Testis (tissue), 2 donors: ENCODE measurements around the gene DISC1.

Source experiments
- POLR2A ChIP-seq: fragments of 450-650 bp; IDR thresholded peaks from one replicate; pipeline ENCODE4 v1.6.1; 2017; ENCODE audit warnings: antibody characterized with exemption, mild to moderate bottlenecking, moderate library complexity
- TF ChIP-seq, protein P1 (sequence below), 3 experiments: fragments of 450-650 bp in 2 of 3; fragments of 200-600 bp in 1 of 3; sonication (generic) in 1 of 3; IDR thresholded peaks; one replicate each; pipeline ENCODE4 v1.5.1; 2016 to 2019; ENCODE audit warnings: antibody characterized with exemption in 3 of 3, mild to moderate bottlenecking in 2 of 3, moderate library complexity in 1 of 3

DNA sequence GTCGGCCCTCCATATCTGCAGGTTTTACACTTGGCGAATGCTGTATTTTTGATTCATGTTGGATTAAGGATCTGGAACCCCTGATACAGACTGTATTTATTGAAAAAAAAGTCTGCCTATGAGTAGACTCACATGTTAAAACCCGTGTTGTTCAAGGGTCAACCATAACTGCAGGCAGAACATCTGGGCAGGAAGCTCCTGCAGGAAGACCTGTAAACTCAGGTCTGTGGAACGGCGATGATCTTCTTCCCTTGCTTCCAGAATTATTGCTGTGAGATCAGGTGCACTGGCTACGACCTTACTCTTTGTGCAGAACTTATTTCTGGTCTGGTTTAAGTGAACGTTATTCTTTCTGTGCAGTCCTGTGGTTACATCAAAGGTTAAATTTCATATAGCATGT lies 96.6 kb downstream of the DISC1 start:
- TF ChIP-seq POLR2A, result no peak
- TF ChIP-seq, protein P1, sequence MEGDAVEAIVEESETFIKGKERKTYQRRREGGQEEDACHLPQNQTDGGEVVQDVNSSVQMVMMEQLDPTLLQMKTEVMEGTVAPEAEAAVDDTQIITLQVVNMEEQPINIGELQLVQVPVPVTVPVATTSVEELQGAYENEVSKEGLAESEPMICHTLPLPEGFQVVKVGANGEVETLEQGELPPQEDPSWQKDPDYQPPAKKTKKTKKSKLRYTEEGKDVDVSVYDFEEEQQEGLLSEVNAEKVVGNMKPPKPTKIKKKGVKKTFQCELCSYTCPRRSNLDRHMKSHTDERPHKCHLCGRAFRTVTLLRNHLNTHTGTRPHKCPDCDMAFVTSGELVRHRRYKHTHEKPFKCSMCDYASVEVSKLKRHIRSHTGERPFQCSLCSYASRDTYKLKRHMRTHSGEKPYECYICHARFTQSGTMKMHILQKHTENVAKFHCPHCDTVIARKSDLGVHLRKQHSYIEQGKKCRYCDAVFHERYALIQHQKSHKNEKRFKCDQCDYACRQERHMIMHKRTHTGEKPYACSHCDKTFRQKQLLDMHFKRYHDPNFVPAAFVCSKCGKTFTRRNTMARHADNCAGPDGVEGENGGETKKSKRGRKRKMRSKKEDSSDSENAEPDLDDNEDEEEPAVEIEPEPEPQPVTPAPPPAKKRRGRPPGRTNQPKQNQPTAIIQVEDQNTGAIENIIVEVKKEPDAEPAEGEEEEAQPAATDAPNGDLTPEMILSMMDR (IDR thresholded peaks at IDR 0.05), result no peak
